ENCODE results near the gene OR52E4.

GRCh38 chr11:5831196-5831829, 49.1 kb upstream of the OR52E4 start:
- no peak for TF ChIP-seq CTCF (IDR thresholded peaks at IDR 0.05)
- TF ChIP-seq SP1 (CRISPR knock-in tag; conservative IDR thresholded peaks at IDR 0.05) = no peak
